SK-N-SH treated with all-trans-retinoic acid at 6 μM for 48 hours (cell line): ENCODE measurements around the gene CTSE.

Experiments
- ATAC-seq: fragments of 200-7000 bp; cut with Tn5 transposase; 3 replicates; pipeline ENCODE4 v1.9.1; 2020; ENCODE audit warnings: mild to moderate bottlenecking, moderate library complexity
- ARNTL ChIP-seq: fragments of 450-650 bp; formaldehyde crosslinking; IDR thresholded peaks from 2 replicates; pipeline ENCODE4 v1.5.0; 2020; ENCODE audit warnings: low read depth, mild to moderate bottlenecking, moderate library complexity, borderline replicate concordance
- CREB5 ChIP-seq: fragments of 250-450 bp; sonication (Bioruptor Pico); IDR thresholded peaks from 2 replicates; pipeline ENCODE4 v1.5.1; 2020; ENCODE audit warnings: low read depth, mild to moderate bottlenecking, moderate library complexity
- ESRRG ChIP-seq: fragments of 250-450 bp; sonication (Bioruptor Pico); IDR thresholded peaks from 2 replicates; pipeline ENCODE4 v1.6.1; 2021; ENCODE audit warnings: mild to moderate bottlenecking
- GLIS3 ChIP-seq: fragments of 250-450 bp; sonication (Bioruptor Pico); IDR thresholded peaks from 2 replicates; pipeline ENCODE4 v1.5.0; 2020; ENCODE audit warnings: mild to moderate bottlenecking, moderate library complexity
- ISL1 ChIP-seq: fragments of 250-450 bp; sonication (Bioruptor Pico); IDR thresholded peaks from 2 replicates; pipeline ENCODE4 v2.1.2; 2022; ENCODE audit warnings: mild to moderate bottlenecking, moderate library complexity
- OSR1 ChIP-seq: fragments of 250-450 bp; sonication (Bioruptor Pico); IDR thresholded peaks from 2 replicates; pipeline ENCODE4 v1.8.0; 2022; ENCODE audit warnings: moderate library complexity, mild to moderate bottlenecking, inconsistent platforms
- POU6F1 ChIP-seq: fragments of 250-450 bp; sonication (Bioruptor Pico); IDR thresholded peaks from 2 replicates; pipeline ENCODE4 v1.8.0; 2021; ENCODE audit warnings: low read depth, mild to moderate bottlenecking, moderate library complexity, borderline replicate concordance
- PPARA ChIP-seq: fragments of 250-450 bp; sonication (Bioruptor Pico); IDR thresholded peaks from 2 replicates; pipeline ENCODE4 v1.5.0; 2020; ENCODE audit warnings: mild to moderate bottlenecking, borderline replicate concordance
- RARB ChIP-seq: fragments of 250-450 bp; sonication (Bioruptor Pico); IDR thresholded peaks from 2 replicates; pipeline ENCODE4 v1.8.0; 2021; ENCODE audit warnings: mild to moderate bottlenecking, moderate library complexity
- SNAI2 ChIP-seq: fragments of 250-450 bp; sonication (Bioruptor Pico); IDR thresholded peaks from 2 replicates; pipeline ENCODE4 v1.5.0; 2020; ENCODE audit warnings: mild to moderate bottlenecking, moderate library complexity
- TCF4 ChIP-seq: fragments of 250-450 bp; sonication (Bioruptor Pico); IDR thresholded peaks from 2 replicates; pipeline ENCODE4 v1.8.0; 2021; ENCODE audit warnings: mild to moderate bottlenecking, moderate library complexity, borderline replicate concordance
- TOX ChIP-seq: fragments of 250-450 bp; sonication (Bioruptor Pico); IDR thresholded peaks from 2 replicates; pipeline ENCODE4 v1.8.0; 2021; ENCODE audit warnings: mild to moderate bottlenecking, moderate library complexity, borderline replicate concordance
- ZC3H10 ChIP-seq: fragments of 250-450 bp; sonication (Bioruptor Pico); IDR thresholded peaks from 2 replicates; pipeline ENCODE4 v1.5.1; 2021; ENCODE audit warnings: mild to moderate bottlenecking, moderate library complexity
- ZFP3 ChIP-seq: fragments of 250-450 bp; sonication (Bioruptor Pico); IDR thresholded peaks from 2 replicates; pipeline ENCODE4 v1.5.0; 2020; ENCODE audit warnings: mild to moderate bottlenecking, moderate library complexity
- ZFP30 ChIP-seq: fragments of 450-650 bp; formaldehyde crosslinking; IDR thresholded peaks from 2 replicates; pipeline ENCODE4 v1.5.0; 2022; ENCODE audit warnings: mild to moderate bottlenecking, moderate library complexity
- ZNF565 ChIP-seq: fragments of 450-650 bp; formaldehyde crosslinking; conservative IDR thresholded peaks from 2 replicates; pipeline ENCODE4 v1.5.0; 2020; ENCODE audit warnings: low read depth, mild to moderate bottlenecking, moderate library complexity
- ZNF70 ChIP-seq: fragments of 450-650 bp; formaldehyde crosslinking; IDR thresholded peaks from 2 replicates; pipeline ENCODE4 v1.5.0; 2020; ENCODE audit warnings: mild to moderate bottlenecking, moderate library complexity
- ZNF8 ChIP-seq: fragments of 450-650 bp; formaldehyde crosslinking; IDR thresholded peaks from 2 replicates; pipeline ENCODE4 v1.5.0; 2020; ENCODE audit warnings: mild to moderate bottlenecking, moderate library complexity
- TF ChIP-seq, protein P1 (sequence below): fragments of 250-450 bp; sonication (Bioruptor Pico); IDR thresholded peaks from 2 replicates; pipeline ENCODE4 v1.8.0; 2020; ENCODE audit warnings: mild to moderate bottlenecking, moderate library complexity, borderline replicate concordance
- TF ChIP-seq, protein P2 (sequence below): fragments of 250-450 bp; sonication (Bioruptor Pico); IDR thresholded peaks from 2 replicates; pipeline ENCODE4 v1.5.0; 2020; ENCODE audit warnings: mild to moderate bottlenecking, moderate library complexity

The CTSE gene

GRCh38 chr1:206041640-206042039, 17.9 kb upstream of the CTSE start:
- no peak for ATAC-seq
- no peak for TF ChIP-seq SNAI2 (CRISPR knock-in tag)
- TF ChIP-seq ZNF70 (CRISPR knock-in tag), result peak; percentile 69; the same call in 1 of the 2 replicates
- no peak for TF ChIP-seq ISL1 (CRISPR knock-in tag)
- TF ChIP-seq, protein P1, sequence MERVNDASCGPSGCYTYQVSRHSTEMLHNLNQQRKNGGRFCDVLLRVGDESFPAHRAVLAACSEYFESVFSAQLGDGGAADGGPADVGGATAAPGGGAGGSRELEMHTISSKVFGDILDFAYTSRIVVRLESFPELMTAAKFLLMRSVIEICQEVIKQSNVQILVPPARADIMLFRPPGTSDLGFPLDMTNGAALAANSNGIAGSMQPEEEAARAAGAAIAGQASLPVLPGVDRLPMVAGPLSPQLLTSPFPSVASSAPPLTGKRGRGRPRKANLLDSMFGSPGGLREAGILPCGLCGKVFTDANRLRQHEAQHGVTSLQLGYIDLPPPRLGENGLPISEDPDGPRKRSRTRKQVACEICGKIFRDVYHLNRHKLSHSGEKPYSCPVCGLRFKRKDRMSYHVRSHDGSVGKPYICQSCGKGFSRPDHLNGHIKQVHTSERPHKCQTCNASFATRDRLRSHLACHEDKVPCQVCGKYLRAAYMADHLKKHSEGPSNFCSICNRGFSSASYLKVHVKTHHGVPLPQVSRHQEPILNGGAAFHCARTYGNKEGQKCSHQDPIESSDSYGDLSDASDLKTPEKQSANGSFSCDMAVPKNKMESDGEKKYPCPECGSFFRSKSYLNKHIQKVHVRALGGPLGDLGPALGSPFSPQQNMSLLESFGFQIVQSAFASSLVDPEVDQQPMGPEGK (CRISPR knock-in tag), result no peak
- no peak for TF ChIP-seq GLIS3

DNA sequence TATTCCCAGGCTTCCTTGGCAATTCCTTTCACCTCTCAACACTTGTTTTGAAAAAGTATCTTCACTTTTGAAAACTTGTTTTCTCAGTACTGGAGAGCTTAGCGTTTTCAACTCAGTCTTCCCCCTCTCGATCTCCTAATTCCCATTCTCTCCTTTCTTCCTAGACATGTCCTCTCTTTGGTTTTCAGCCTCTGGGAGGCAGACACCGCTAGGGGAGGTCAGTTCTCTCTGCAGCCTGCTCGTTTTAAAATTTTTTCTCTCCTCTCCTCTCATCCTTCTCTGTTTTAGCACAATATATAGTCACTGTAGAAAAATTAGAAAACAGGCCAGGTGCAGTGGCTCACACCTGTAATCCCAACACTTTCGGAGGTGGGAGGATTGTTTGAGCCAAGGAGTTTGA, 16.6 kb upstream of the CTSE start:
- no peak for ATAC-seq
- TF ChIP-seq ZNF8 (CRISPR knock-in tag), result no peak

DNA sequence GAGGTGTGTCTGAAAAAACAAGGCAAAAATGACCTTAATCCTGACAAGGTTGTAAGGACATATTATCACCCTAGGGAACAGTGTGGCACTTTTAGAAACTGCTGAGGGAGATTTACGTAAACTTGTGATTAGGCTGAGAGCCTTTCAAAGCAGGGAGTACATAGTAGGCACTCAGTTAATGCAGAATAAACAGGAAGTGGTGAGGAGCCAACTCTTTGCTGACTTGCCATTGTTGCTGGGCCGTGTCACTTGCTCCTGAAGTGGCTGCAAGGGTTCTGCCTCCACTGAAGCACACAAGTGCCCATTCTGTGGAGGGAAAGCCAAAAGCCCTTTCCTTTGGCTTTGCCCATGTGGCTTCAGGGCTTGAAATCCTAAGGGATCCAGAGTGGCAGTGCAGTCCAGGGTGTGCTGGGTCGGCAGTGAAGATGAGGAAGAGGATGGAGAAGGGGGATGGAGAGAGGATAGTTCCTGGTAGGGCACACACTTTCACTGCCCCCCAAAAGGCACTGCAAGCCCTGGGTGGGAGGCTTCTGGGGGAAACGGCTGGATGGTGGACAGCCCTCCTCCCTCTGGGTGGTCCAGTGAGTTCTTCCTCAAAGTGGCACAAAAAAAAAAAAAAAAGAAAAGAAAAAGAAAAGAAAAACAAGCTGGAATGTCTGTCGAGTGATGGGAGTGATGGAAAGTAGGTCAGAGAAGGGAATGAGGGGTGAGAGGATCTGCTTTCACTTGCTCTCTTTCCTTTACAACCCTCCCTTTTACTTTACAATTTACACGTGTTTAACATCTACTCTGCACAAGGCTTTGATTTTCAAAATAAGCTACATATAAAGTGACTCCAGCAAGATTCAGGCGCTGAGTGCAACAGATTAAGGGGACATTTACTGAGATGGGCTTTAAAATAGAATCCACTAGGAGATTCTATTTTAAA, 15.6 kb upstream of the CTSE start:
- ATAC-seq, result no peak
- TF ChIP-seq ZC3H10 (CRISPR knock-in tag) (no peak), TCF4 (CRISPR knock-in tag) (no peak), TOX (CRISPR knock-in tag) (no peak), ARNTL (no peak), ZNF565 (no peak), OSR1 (CRISPR knock-in tag) (no peak), SNAI2 (CRISPR knock-in tag) (no peak), ZNF70 (CRISPR knock-in tag) (no peak), PPARA (CRISPR knock-in tag) (no peak), CREB5 (CRISPR knock-in tag) (no peak), ESRRG (CRISPR knock-in tag) (no peak), ISL1 (CRISPR knock-in tag) (no peak)
- TF ChIP-seq, protein P1 (CRISPR knock-in tag), result no peak
- TF ChIP-seq, protein P2, sequence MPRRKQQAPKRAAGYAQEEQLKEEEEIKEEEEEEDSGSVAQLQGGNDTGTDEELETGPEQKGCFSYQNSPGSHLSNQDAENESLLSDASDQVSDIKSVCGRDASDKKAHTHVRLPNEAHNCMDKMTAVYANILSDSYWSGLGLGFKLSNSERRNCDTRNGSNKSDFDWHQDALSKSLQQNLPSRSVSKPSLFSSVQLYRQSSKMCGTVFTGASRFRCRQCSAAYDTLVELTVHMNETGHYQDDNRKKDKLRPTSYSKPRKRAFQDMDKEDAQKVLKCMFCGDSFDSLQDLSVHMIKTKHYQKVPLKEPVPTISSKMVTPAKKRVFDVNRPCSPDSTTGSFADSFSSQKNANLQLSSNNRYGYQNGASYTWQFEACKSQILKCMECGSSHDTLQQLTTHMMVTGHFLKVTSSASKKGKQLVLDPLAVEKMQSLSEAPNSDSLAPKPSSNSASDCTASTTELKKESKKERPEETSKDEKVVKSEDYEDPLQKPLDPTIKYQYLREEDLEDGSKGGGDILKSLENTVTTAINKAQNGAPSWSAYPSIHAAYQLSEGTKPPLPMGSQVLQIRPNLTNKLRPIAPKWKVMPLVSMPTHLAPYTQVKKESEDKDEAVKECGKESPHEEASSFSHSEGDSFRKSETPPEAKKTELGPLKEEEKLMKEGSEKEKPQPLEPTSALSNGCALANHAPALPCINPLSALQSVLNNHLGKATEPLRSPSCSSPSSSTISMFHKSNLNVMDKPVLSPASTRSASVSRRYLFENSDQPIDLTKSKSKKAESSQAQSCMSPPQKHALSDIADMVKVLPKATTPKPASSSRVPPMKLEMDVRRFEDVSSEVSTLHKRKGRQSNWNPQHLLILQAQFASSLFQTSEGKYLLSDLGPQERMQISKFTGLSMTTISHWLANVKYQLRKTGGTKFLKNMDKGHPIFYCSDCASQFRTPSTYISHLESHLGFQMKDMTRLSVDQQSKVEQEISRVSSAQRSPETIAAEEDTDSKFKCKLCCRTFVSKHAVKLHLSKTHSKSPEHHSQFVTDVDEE (CRISPR knock-in tag), result no peak
- TF ChIP-seq, all 23 proteins: peak for 0

GRCh38 chr1:206037581-206037980, 13.9 kb upstream of the CTSE start:
- no peak for ATAC-seq
- TF ChIP-seq POU6F1 (CRISPR knock-in tag) (no peak), GLIS3 (no peak), ZFP3 (CRISPR knock-in tag) (no peak), SNAI2 (CRISPR knock-in tag) (no peak), ESRRG (CRISPR knock-in tag) (no peak), OSR1 (CRISPR knock-in tag) (no peak), RARB (CRISPR knock-in tag) (no peak), CREB5 (CRISPR knock-in tag) (no peak), TCF4 (CRISPR knock-in tag) (no peak), ZFP30 (CRISPR knock-in tag) (no peak), ARNTL (no peak), ZNF70 (CRISPR knock-in tag) (no peak)
